ENCODE data around the gene TCFL5.
"Not testable (repeated sequence)": the region's sequence is repeated elsewhere in the genome, so short reads cannot be mapped to it uniquely, and the experiment has no call there.

TCFL5 gene

GRCh38 chr20:62855120-62855519 lies 6.5 kb downstream of the TCFL5 start:
- no peak for DNase-seq (ENCODE audit: low read depth in 2 of 2)

GRCh38 chr20:62854121-62854520 lies 7.5 kb downstream of the TCFL5 start:
- no peak for DNase-seq (ENCODE audit: low read depth in 2 of 2)

GRCh38 chr20:62853304-62853703 lies 8.3 kb downstream of the TCFL5 start:
- DNase-seq (ENCODE audit: low read depth in 2 of 2), result not testable (repeated sequence)

DNA sequence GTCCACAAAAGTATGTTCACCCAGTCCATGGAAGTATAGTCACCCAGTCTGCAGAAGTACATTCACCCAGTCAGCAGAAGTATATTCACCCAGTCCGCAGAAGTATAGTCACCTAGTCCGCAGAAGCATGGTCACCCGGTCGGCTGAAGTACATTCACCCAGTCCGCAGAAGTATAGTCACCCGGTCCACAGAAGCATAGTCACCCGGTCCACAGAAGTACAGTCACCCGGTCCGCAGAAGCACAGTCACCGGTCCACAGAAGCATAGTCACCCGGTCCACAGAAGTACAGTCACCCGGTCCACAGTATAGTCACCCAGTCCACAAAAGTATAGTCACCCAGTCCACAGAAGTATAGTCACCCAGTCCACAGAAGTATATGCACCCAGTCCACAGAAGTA lies 8.8 kb downstream of the TCFL5 start:
- DNase-seq (ENCODE audit: low read depth in 2 of 2), result no peak

DNA sequence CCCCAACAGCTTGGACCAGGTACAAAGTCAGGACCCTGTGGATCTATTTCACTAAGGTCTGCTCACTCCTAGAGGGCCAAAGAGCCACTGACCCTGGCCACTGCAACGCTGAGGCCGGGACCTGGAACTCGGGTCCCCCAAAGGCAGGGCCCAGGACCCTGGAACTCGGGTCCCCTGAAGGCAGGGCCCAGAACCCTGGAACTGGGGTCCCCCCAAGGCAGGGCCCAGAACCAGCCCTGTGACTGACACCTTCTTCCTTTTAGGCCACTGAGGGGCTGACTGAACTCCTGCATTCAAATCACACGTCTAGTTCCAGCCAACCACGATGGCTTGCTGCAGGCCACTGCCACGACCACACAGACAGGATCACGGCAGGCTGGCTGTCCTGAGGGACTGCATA lies 9.4 kb downstream of the TCFL5 start:
- no peak for DNase-seq (ENCODE audit: low read depth in 2 of 2)

DNA sequence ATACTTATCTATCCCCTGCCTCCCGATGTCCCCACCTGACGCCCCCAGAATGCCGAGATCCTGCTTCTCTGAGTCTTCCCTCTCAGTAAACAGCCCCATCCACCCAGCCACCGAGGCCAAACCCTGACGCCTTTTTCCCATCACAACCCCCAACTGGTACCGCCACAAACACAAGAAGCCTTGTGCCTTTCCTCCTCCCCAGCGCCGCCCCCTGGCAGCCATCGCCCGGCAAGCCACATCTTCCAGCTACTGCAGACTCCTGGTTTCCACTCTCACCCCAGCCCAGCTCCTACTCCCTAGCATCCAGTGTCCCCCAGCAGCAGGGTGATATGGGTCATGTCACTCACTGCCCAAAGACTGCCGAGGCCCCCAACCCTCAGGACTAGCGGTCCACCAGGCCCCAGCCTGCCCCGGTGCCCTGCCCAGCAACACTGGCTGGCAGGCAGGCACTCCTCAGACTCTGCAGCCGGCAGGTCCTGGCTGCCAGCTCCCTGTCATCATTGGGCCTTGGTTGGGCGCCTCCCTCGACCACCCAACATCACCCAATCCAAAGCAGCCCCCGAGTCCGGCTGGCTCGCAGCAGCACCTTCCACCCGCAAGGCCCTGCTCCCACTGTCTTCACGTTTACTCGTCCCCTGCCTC lies 11.2 kb downstream of the TCFL5 start:
- DNase-seq (ENCODE audit: low read depth in 2 of 2), result no peak

GRCh38 chr20:62849431-62849830 lies 12.2 kb downstream of the TCFL5 start:
- DNase-seq (ENCODE audit: low read depth in 2 of 2), result no peak

GRCh38 chr20:62848917-62849316 lies 12.7 kb downstream of the TCFL5 start:
- not testable (repeated sequence) for DNase-seq (ENCODE audit: low read depth in 2 of 2)

GRCh38 chr20:62846166-62846890 lies 15.3 kb downstream of the TCFL5 start:
- DNase-seq (ENCODE audit: low read depth in 2 of 2), result no peak

DNA sequence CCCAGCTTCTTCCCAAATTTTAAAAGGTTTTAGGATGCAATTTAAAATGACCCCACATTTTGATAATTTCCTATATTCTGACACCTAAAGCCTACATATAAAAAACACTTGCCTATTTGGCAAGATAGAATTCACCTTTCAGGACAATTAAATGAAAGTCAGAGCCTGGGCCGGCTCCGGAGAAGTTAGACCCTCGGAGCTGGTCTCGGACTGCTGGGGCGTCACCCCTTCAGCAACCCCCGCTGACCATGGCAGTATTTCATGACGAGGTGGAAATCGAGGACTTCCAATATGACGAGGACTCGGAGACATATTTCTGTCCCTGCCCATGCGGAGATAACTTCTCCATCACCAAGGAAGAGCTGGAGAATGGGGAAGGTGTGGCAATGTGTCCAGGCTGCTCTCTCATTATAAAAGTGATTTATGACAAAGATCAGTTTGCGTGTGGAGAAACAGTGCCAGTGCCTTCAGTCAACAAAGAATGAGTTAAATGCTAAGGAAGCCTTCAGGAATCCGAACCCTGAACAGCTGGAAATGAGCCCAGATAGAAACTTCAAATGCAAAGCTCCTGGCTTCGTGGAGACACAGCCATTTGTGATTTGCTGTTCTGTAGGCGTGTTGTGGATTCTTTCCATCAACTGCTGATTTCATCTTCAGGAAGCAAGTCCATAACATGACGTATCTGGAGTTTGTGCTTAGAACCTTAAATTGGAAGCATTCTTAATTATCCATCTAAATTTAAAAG lies 16.0 kb downstream of the TCFL5 start:
- no peak for DNase-seq (ENCODE audit: low read depth in 2 of 2)

- DNase-seq (ENCODE audit: low read depth in 2 of 2), result no peak
These were observed 17.4 kb downstream of the TCFL5 start for GRCh38 chr20:62844182-62844581.

GRCh38 chr20:62843656-62844055 lies 18.0 kb downstream of the TCFL5 start:
- no peak for DNase-seq (ENCODE audit: low read depth in 2 of 2)

- DNase-seq (ENCODE audit: low read depth in 2 of 2), result no peak
These were observed 19.9 kb downstream of the TCFL5 start for GRCh38 chr20:62841705-62842212.

- DNase-seq (ENCODE audit: low read depth in 2 of 2), result no peak
These were observed 21.1 kb downstream of the TCFL5 start for GRCh38 chr20:62840244-62841197.

DNA sequence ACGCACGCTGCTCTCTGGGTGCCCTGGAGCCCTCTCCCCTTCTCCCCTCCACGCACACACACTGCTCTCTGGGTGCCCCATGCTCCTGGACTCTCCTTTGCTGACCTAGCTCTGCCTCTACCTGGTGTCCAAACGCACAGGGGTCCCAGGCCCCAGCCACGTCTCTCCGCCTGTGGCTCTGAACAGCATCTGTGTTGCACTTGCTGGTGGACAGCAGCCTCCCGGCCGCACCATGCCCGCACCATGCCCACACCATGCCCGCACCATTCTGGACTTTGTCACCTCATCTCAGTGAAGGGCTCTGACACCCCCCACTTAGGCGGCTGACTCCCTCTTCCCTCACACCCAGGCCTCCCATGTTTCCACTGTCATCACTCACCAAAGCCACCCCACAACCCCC lies 21.8 kb downstream of the TCFL5 start:
- no peak for DNase-seq (ENCODE audit: low read depth in 2 of 2)

DNA sequence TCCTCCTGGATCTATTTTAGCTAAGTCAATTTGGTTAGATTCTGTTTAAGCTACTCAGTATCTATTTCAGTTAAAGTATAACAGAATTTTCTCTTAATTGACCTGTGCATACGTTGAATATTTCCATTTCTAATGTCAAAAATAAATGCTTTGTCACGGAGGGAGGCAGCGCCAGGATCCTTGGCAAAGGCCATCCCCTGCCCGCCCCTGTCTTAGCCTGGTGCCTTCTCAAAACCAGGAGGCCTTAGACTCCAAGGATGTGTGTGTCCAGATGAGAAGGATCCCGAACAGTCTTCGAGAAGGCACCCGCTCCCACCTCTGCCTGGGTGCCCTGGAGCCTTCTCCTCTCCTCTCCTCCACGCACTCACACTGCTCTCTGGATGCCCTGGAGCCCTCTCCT lies 22.4 kb downstream of the TCFL5 start:
- DNase-seq (ENCODE audit: low read depth in 2 of 2), result no peak

DNA sequence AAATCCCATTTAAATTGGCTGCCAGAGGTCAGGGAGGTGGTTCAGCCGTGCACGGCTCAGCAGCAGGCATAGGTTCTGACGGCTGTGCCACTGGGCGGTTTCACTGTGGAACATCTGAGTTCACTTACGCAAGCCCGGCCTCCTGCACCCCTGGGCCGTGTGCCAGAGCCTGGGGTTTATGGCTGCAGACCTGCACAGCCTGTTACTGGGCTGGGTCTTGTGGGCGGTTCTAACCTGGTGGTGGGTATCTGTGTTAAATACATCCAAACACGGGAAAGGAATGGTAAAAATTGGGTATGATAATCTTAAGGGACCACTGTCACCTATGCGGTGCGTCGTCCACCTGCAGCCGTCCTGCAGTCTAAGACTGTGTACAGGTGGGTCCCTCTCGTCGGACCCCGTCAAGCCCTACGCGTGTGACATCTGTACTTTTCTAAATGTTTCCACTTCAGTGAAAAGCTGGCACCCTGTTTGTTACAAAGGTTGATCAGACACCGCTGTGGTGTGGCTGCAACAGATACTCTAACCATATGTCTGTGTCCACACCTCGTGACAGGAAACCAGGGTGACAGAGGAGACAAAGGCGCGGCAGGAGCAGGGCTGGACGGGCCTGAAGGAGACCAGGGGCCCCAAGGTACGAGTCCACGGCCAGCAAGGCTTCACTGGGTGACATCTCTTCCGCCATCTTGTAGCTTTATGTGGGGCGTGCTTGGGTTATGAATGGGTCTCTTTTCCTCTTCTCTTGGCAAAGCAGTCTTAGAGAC lies 23.3 kb downstream of the TCFL5 start:
- no peak for DNase-seq (ENCODE audit: low read depth in 2 of 2)

GRCh38 chr20:62837790-62838127 lies 23.9 kb downstream of the TCFL5 start:
- DNase-seq (ENCODE audit: low read depth in 2 of 2), result no peak

- DNase-seq (ENCODE audit: low read depth in 2 of 2), result no peak
These were observed 24.6 kb downstream of the TCFL5 start for GRCh38 chr20:62836967-62837490.
